Fibroblast of skin of left quadriceps (primary cell): ENCODE data around the gene OTUD1.
A peak's percentile ranks its signal among the peaks of the same experiment; 100 is the strongest.

Experiments
- DNase-seq, 2 experiments: peaks; one replicate each; pipeline ENCODE4 v3.0.0-alpha.2; 2013; ENCODE audit warnings: low read depth in 2 of 2

Gene OTUD1

GRCh38 chr10:23421397-23421796 is 17.5 kb upstream of the OTUD1 start:
- no peak for DNase-seq

- DNase-seq, result no peak
Observed at GRCh38 chr10:23422003-23422411, 16.9 kb upstream of the OTUD1 start.

- no peak for DNase-seq
Observed at GRCh38 chr10:23432166-23432565, 6.7 kb upstream of the OTUD1 start.

- DNase-seq, result peak in 1 of 2 experiments; percentile 17
Observed at GRCh38 chr10:23432639-23433038, 6.2 kb upstream of the OTUD1 start.

GRCh38 chr10:23433701-23434100 is 5.2 kb upstream of the OTUD1 start:
- no peak for DNase-seq

- no peak for DNase-seq
Observed at GRCh38 chr10:23435378-23435777, 3.5 kb upstream of the OTUD1 start.

- no peak for DNase-seq
Observed at GRCh38 chr10:23436983-23437382, 1.9 kb upstream of the OTUD1 start.

GRCh38 chr10:23437963-23438546 is 820 bp upstream of the OTUD1 start:
- no peak for DNase-seq

- DNase-seq, result no peak
Observed at GRCh38 chr10:23439452-23439960, 631 bp downstream of the OTUD1 start.

- no peak for DNase-seq
Observed at GRCh38 chr10:23439961-23440889, 1.4 kb downstream of the OTUD1 start.

GRCh38 chr10:23441251-23441650 is 2.4 kb downstream of the OTUD1 start:
- no peak for DNase-seq

GRCh38 chr10:23442936-23443335 is 4.1 kb downstream of the OTUD1 start:
- peak; percentile 39 to 41 for DNase-seq

- no peak for DNase-seq
Observed at GRCh38 chr10:23445591-23445990, 6.7 kb downstream of the OTUD1 start.

- no peak for DNase-seq
Observed at GRCh38 chr10:23448323-23448722, 9.4 kb downstream of the OTUD1 start.

- DNase-seq, result peak in 1 of 2 experiments; percentile 8
Observed at GRCh38 chr10:23448802-23449570, 10.1 kb downstream of the OTUD1 start.

GRCh38 chr10:23452033-23452655 is 13.3 kb downstream of the OTUD1 start:
- no peak for DNase-seq

GRCh38 chr10:23453465-23453864 is 14.6 kb downstream of the OTUD1 start:
- DNase-seq, result no peak

- DNase-seq, result no peak
Observed at GRCh38 chr10:23457632-23458417, 18.9 kb downstream of the OTUD1 start.

- no peak for DNase-seq
Observed at GRCh38 chr10:23459308-23459939, 20.5 kb downstream of the OTUD1 start.

- DNase-seq, result no peak
Observed at GRCh38 chr10:23461557-23461956, 22.7 kb downstream of the OTUD1 start.
